Fibroblast of lung (primary cell): Measurements from ENCODE around the gene XCR1.

Experiments used
- CTCF ChIP-seq, 2 donors: IDR thresholded peaks in 1 of 2; conservative IDR thresholded peaks in 1 of 2; 1 replicate in 1 of 2; 2 replicates in 1 of 2; pipeline ENCODE4 v1.5.1; 2011 to 2012; ENCODE audit warnings: low read length in 2 of 2, control low read depth in 1 of 2, inconsistent platforms in 1 of 2, low read depth in 1 of 2, mild to moderate bottlenecking in 1 of 2
- EZH2 ChIP-seq: IDR thresholded peaks from 2 replicates; pipeline ENCODE4 v1.5.1; 2012; ENCODE audit warnings: low read length, control low read depth, mild to moderate bottlenecking; ENCODE audit errors: missing control alignments

GRCh38 chr3:46062679-46063078, 35.4 kb upstream of the XCR1 start:
- no peak for TF ChIP-seq CTCF (conservative IDR thresholded peaks at IDR 0.05 in 1 of 2, IDR thresholded peaks at IDR 0.05 in 1 of 2; ENCODE audit: low read depth in 1 of 2, low read length in 2 of 2)
- no peak for TF ChIP-seq EZH2
